Ascending aorta (tissue), 2 donors: Measurements from ENCODE around the gene OMP. TPM values are rescaled to one million over a fixed set of nuclear protein-coding genes. Genes with fewer than 3 reads are reported as not detected.
A peak's percentile ranks its signal among the peaks of the same experiment; 100 is the strongest.

Experiments
- DNase-seq, 2 donors: peaks; one replicate each; pipeline ENCODE4 v3.0.0-alpha.2; 2019; ENCODE audit warnings: low spot score in 2 of 2
- H3K27ac ChIP-seq, 2 donors: fragments of 200-600 bp; sonication (generic); one replicate each; pipeline ENCODE4 v1.5.1; 2016 to 2017; ENCODE audit warnings: mild to moderate bottlenecking in 1 of 2
- H3K27me3 ChIP-seq: fragments of 200-600 bp; sonication (generic); one replicate; pipeline ENCODE4 v1.5.1; 2017
- H3K36me3 ChIP-seq, 2 donors: fragments of 200-600 bp; sonication (generic); one replicate each; pipeline ENCODE4 v1.5.1; 2016
- H3K4me1 ChIP-seq, 2 donors: fragments of 200-600 bp; sonication (generic); one replicate each; pipeline ENCODE4 v1.5.1; 2016 to 2017; ENCODE audit warnings: mild to moderate bottlenecking in 1 of 2
- H3K4me3 ChIP-seq, 2 donors: fragments of 200-600 bp; sonication (generic); one replicate each; pipeline ENCODE4 v1.5.1; 2016 to 2017; ENCODE audit warnings: mild to moderate bottlenecking in 1 of 2
- H3K9me3 ChIP-seq, 2 donors: fragments of 200-600 bp; sonication (generic); one replicate each; pipeline ENCODE4 v1.5.1; 2016
- CTCF ChIP-seq, 3 experiments: fragments of 200-600 bp in 2 of 3; fragments of 450-650 bp in 1 of 3; sonication (generic) in 2 of 3; IDR thresholded peaks; one replicate each; pipeline ENCODE4 v1.5.1; 2016 to 2019; ENCODE audit warnings: antibody characterized with exemption in 3 of 3, mild to moderate bottlenecking in 1 of 3, moderate library complexity in 1 of 3
- intact Hi-C: fragments of 100-400 bp; cut with DNase I; formaldehyde crosslinking; loops from one replicate; pipeline ENCODE4 v1.15.1; 2023
- total RNA-seq: library from RNA; depleted of rRNA; stranded (reverse); fragments of >200 nt; gene quantifications from one replicate; pipeline ENCODE4 v1.1.0, GENCODE V29; 2016

The OMP gene
- total RNA-seq, 1 donor from 2014 or later = not detected

GRCh38 chr11:77083566-77084245 lies 18.9 kb upstream of the OMP start:
- TF ChIP-seq CTCF (IDR thresholded peaks at IDR 0.05) = no peak

GRCh38 chr11:77084581-77085191 lies 18.0 kb upstream of the OMP start:
- Histone ChIP-seq H3K9me3 (no peaks in the 10 kb centered on the region), H3K36me3 (no peaks in the 10 kb centered on the region), H3K4me1 (peaks cover 4 to 9% of the 10 kb centered on the region in 2 donors), H3K27me3 (no peaks in the 10 kb centered on the region), H3K4me3 (no peak overlapping the region), H3K27ac (no peak overlapping the region)
- TF ChIP-seq CTCF (IDR thresholded peaks at IDR 0.05) = no peak
- peak in 1 of 2 donors; percentile 49 for DNase-seq
- intact Hi-C loops = no loop called here

More at GRCh38 chr11:77083566-77084245, 18.9 kb upstream of the OMP start:
- H3K36me3 ChIP-seq = no peaks in the 10 kb centered on the region
- H3K27ac ChIP-seq = no peak overlapping the region
- no peaks in the 10 kb centered on the region for H3K9me3 ChIP-seq
- intact Hi-C loops = no loop called here
- no peaks in the 10 kb centered on the region for H3K27me3 ChIP-seq
- peak in 1 of 2 donors; percentile 45 for DNase-seq
- H3K4me3 ChIP-seq = no peak overlapping the region
- H3K4me1 ChIP-seq = peaks cover 4 to 9% of the 10 kb centered on the region in 2 donors

- H3K4me3 ChIP-seq = no peak overlapping the region
- no peaks in the 10 kb centered on the region for H3K27me3 ChIP-seq
- H3K9me3 ChIP-seq = no peaks in the 10 kb centered on the region
- no peak for DNase-seq
- peaks cover 4 to 9% of the 10 kb centered on the region in 2 donors for H3K4me1 ChIP-seq
- TF ChIP-seq CTCF (IDR thresholded peaks at IDR 0.05) = no peak
- intact Hi-C loops = no loop called here
- H3K27ac ChIP-seq = no peak overlapping the region
- H3K36me3 ChIP-seq = no peaks in the 10 kb centered on the region
Measured at GRCh38 chr11:77085652-77086051, 17.0 kb upstream of the OMP start.

- no peaks in the 10 kb centered on the region for H3K36me3 ChIP-seq
- peaks cover 4 to 9% of the 10 kb centered on the region in 2 donors for H3K4me1 ChIP-seq
- no peaks in the 10 kb centered on the region for H3K9me3 ChIP-seq
- no peak overlapping the region for H3K27ac ChIP-seq
- intact Hi-C loops = no loop called here
- no peaks in the 10 kb centered on the region for H3K27me3 ChIP-seq
- TF ChIP-seq CTCF (IDR thresholded peaks at IDR 0.05) = no peak
- no peak for DNase-seq
- H3K4me3 ChIP-seq = no peak overlapping the region
Measured at GRCh38 chr11:77086521-77087472, 15.8 kb upstream of the OMP start.

GRCh38 chr11:77087723-77088225 lies 14.9 kb upstream of the OMP start:
- no peaks in the 10 kb centered on the region for H3K27me3 ChIP-seq
- no peak overlapping the region for H3K4me3 ChIP-seq
- DNase-seq = no peak
- no peak for TF ChIP-seq CTCF (IDR thresholded peaks at IDR 0.05)
- H3K36me3 ChIP-seq = no peaks in the 10 kb centered on the region
- peaks cover 0 to 5% of the 10 kb centered on the region in 2 donors for H3K4me1 ChIP-seq
- no peaks in the 10 kb centered on the region for H3K9me3 ChIP-seq
- H3K27ac ChIP-seq = no peak overlapping the region
- intact Hi-C loops = no loop called here
